ENCODE data around the gene RIC3. TPM values are rescaled to one million over a fixed set of nuclear protein-coding genes. Genes with fewer than 3 reads are reported as not detected.

RIC3 gene
- total and polyA plus RNA-seq, 2 of the 8 experiments (the other 6 are each of a cell fraction or from before 2014, with no cell fraction given) = 6.4 to 15.5 TPM

GRCh38 chr11:8071616-8072581 lies 96.9 kb downstream of the RIC3 start:
- DNase-seq (ENCODE audit: low read depth in 1 of 2, low spot score in 2 of 2) (no peak), FAIRE-seq (no peak)
- peaks cover 2 to 17% (median 7%) of the 10 kb centered on the region in 4 experiments for H3K4me1 ChIP-seq (replicated peaks in 1 of 4; ENCODE audit: control insufficient read depth in 3 of 4, insufficient read depth in 4 of 4, low read length in 3 of 4)
- no peak overlapping the region for H3K27ac ChIP-seq (ENCODE audit: low read depth, low read length)
- no peak overlapping the region; a peak in 1 of 8 replicates for H3K4me3 ChIP-seq (ENCODE audit: extremely low read depth in 1 of 4, insufficient read depth in 2 of 4, low read depth in 3 of 4, low read length in 4 of 4)
- TF ChIP-seq JUND (IDR thresholded peaks at IDR 0.05; ENCODE audit: low read length) = no peak
- peak; percentile 92 for TF ChIP-seq NANOG (IDR thresholded peaks at IDR 0.05; ENCODE audit: insufficient read depth, low read depth, low read length, poor library complexity, severe bottlenecking)
- H3K9ac ChIP-seq (replicated peaks in 1 of 4; ENCODE audit: extremely low read depth in 1 of 4, low read depth in 3 of 4, low read length in 3 of 4) = no peak overlapping the region
- H4K5ac ChIP-seq (ENCODE audit: insufficient read length, low read depth, low read length) = no peak overlapping the region
- H3K27me3 ChIP-seq (replicated peaks in 1 of 4; ENCODE audit: control insufficient read depth in 3 of 4, extremely low read depth in 1 of 4, insufficient read depth in 3 of 4, low read length in 3 of 4) = no peaks in the 10 kb centered on the region; a peak in 2 of 7 replicates
- no peaks in the 10 kb centered on the region for H3K79me2 ChIP-seq (ENCODE audit: control insufficient read depth in 1 of 2, insufficient read depth in 2 of 2, low read length in 2 of 2)
- H3K79me1 ChIP-seq (ENCODE audit: low read depth, low read length) = no peaks in the 10 kb centered on the region
- 58% methylated on average over 16 of the region's 18 CpGs; no CpG with 5 or more reads in 1 of the 2 experiments for WGBS, 2 experiments (ENCODE audit: extremely low coverage in 1 of 2, insufficient coverage in 1 of 2, insufficient read length in 1 of 2, insufficient replicate concordance in 2 of 2, low coverage in 1 of 2, low lambda C conversion rate in 2 of 2, missing lambda C conversion rate in 1 of 2)
- H3K14ac ChIP-seq (ENCODE audit: insufficient read length) = no peak overlapping the region
- no peak overlapping the region for H3K4ac ChIP-seq (replicated peaks; ENCODE audit: insufficient read length, low read depth, low read length)
- no peak overlapping the region for H2AK5ac ChIP-seq (ENCODE audit: low read depth, low read length)
- H2BK5ac ChIP-seq (ENCODE audit: low read depth, low read length) = peak overlapping the region; percentile 17; the same call in 1 of the 2 replicates
- H4K8ac ChIP-seq (ENCODE audit: extremely low read depth, insufficient read depth, low read length) = no peak overlapping the region
- H3K9me3 ChIP-seq (ENCODE audit: insufficient read depth in 2 of 2, low read depth in 1 of 2, low read length in 1 of 2) = no peaks in the 10 kb centered on the region
- ChIA-PET POLR2A (ENCODE audit: partially characterized antibody) (interaction anchor here (0.8 to 2.1 kb wide), 4 partner anchors 9 to 83 kb away, joined by 3 to 4 read pairs (median 4); partner anchors contain the start of gene TUB), CTCF (ENCODE audit: partially characterized antibody) (interaction anchor here (0.7 to 5.1 kb wide), 18 partner anchors 10 to 179 kb away, joined by 3 to 99 read pairs (median 4); no protein-coding TSS in a partner anchor)
- peak overlapping the region; percentile 22; the same call in 1 of the 2 replicates for H2BK12ac ChIP-seq (ENCODE audit: low read depth, low read length)
- no peak overlapping the region for H4K91ac ChIP-seq (replicated peaks; ENCODE audit: insufficient read length, low read length)
- no peak overlapping the region for H2AFZ ChIP-seq (ENCODE audit: low read length)
- peak overlapping the region; percentile 21; the same call in 1 of the 2 replicates for H3K18ac ChIP-seq (ENCODE audit: extremely low read depth, low read length)
- H3K56ac ChIP-seq (replicated peaks; ENCODE audit: insufficient read length, low read depth, low read length) = no peak overlapping the region
- no peak overlapping the region for H3K23ac ChIP-seq (ENCODE audit: insufficient read length)
- H4K20me1 ChIP-seq (replicated peaks in 1 of 2; ENCODE audit: control insufficient read depth in 1 of 2, insufficient read depth in 2 of 2, low read length in 2 of 2) = no peaks in the 10 kb centered on the region
- H2BK120ac ChIP-seq (replicated peaks; ENCODE audit: low read depth, low read length) = no peak overlapping the region
- H2BK20ac ChIP-seq (ENCODE audit: low read length) = no peak overlapping the region
- H3K23me2 ChIP-seq (ENCODE audit: low read depth, low read length) = no peaks in the 10 kb centered on the region
- peak overlapping the region; percentile 20; the same call in 1 of the 2 replicates for H2BK15ac ChIP-seq (ENCODE audit: low read length)
- H3K4me2 ChIP-seq (ENCODE audit: insufficient read depth in 1 of 2, low read depth in 2 of 2, low read length in 2 of 2) = peak overlapping the region; percentile 34 to 52
- H3K36me3 ChIP-seq (ENCODE audit: control insufficient read depth in 2 of 4, insufficient read depth in 4 of 4, low read length in 3 of 4) = no peaks in the 10 kb centered on the region
